ENCODE data around the gene RAB4B.

Gene RAB4B

GRCh38 chr19:40803857-40804782 lies 26.1 kb downstream of the RAB4B start:
- H3K4me3 ChIP-seq (ENCODE audit: low read depth, low read length), result no peak overlapping the region
- in situ Hi-C loops (cut with HindIII; ENCODE audit: low sequenced_read_pairs), result no loop called here

GRCh38 chr19:40804783-40805242 lies 26.8 kb downstream of the RAB4B start:
- DNase-seq (ENCODE audit: low read depth, low spot score), result no peak
- in situ Hi-C loops (cut with HindIII; ENCODE audit: low sequenced_read_pairs), result no loop called here
- H3K4me3 ChIP-seq (ENCODE audit: low read depth, low read length), result no peak overlapping the region
- TF ChIP-seq, protein P1, sequence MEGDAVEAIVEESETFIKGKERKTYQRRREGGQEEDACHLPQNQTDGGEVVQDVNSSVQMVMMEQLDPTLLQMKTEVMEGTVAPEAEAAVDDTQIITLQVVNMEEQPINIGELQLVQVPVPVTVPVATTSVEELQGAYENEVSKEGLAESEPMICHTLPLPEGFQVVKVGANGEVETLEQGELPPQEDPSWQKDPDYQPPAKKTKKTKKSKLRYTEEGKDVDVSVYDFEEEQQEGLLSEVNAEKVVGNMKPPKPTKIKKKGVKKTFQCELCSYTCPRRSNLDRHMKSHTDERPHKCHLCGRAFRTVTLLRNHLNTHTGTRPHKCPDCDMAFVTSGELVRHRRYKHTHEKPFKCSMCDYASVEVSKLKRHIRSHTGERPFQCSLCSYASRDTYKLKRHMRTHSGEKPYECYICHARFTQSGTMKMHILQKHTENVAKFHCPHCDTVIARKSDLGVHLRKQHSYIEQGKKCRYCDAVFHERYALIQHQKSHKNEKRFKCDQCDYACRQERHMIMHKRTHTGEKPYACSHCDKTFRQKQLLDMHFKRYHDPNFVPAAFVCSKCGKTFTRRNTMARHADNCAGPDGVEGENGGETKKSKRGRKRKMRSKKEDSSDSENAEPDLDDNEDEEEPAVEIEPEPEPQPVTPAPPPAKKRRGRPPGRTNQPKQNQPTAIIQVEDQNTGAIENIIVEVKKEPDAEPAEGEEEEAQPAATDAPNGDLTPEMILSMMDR (IDR thresholded peaks at IDR 0.05; ENCODE audit: low read depth, low read length), result peak; percentile 23

More at GRCh38 chr19:40803857-40804782, 26.1 kb downstream of the RAB4B start:
- no peak for DNase-seq (ENCODE audit: low read depth, low spot score)
- TF ChIP-seq, protein P1 (IDR thresholded peaks at IDR 0.05; ENCODE audit: low read depth, low read length), result no peak

DNA sequence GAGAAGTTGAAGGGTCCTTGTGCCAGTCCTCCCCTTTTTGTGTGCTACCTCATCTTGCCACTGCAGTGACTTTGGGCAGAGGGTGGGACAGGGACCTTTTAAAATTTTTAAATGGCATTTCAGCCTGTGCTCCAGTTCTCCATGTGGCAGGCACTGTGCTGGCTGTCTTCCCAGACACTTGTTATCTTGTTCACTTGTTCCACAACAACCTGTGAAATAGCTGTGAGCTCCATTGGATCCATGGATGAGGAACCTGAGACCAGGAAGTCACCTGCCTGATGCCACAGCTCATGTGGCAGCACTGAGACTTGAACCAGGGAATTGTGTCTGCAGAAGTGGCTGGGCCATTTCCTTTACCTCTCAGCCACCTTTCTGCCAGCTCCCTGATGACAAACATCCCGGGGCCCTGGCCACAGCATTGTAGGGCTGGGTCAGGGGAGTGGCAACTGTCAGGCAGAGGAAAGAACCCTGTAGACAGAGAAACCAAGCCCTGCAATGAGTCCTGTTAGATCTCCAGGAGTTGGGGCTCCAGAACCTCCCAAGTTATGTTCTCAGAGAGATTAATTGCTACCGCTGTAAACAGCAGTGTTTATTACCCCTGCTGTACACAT lies 27.3 kb downstream of the RAB4B start:
- TF ChIP-seq, protein P1 (IDR thresholded peaks at IDR 0.05; ENCODE audit: low read depth, low read length), result no peak
- no peak for DNase-seq (ENCODE audit: low read depth, low spot score)

DNA sequence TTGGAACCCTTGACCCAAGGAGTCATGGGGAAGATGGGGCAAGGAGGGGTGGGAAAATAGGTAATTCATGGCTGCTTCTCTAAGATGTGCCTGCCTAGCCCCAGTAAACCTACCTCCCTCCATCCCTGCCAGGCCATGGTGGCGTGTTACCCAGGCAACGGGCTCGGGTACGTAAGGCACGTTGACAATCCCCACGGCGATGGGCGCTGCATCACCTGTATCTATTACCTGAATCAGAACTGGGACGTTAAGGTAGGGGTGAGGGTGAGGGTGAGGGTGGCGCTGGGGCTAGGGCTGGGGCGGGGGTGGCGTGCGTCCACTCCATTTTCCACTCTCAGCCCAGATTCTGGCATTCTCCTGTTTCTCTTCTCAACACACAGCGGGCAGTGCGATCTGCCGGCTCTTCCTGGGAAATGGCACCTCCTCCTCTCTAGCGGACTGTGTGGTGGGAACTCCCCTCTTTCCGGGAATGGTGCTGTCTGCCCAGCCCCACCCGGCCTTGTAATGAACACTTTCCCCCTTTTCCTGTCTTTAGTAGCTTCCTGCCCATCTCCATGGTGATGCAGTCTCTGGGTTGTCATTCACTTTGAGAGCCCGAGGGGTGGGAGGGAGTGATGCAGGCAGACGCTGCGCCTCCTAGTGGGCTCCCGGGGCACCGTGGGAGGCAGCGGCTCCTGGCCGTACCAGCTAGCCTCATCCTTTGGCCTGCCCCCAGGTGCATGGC lies 28.5 kb downstream of the RAB4B start:
- peak overlapping the region; percentile 7 for H3K4me3 ChIP-seq (ENCODE audit: low read depth, low read length)
- in situ Hi-C loops (cut with HindIII; ENCODE audit: low sequenced_read_pairs), result no loop called here
- TF ChIP-seq, protein P1 (IDR thresholded peaks at IDR 0.05; ENCODE audit: low read depth, low read length), result peak; percentile 99
- peak; percentile 96 for DNase-seq (ENCODE audit: low read depth, low spot score)

More for the DNA sequence above, 27.3 kb downstream of the RAB4B start:
- in situ Hi-C loops (cut with HindIII; ENCODE audit: low sequenced_read_pairs), result no loop called here
- no peak overlapping the region for H3K4me3 ChIP-seq (ENCODE audit: low read depth, low read length)

GRCh38 chr19:40807147-40808020 lies 29.3 kb downstream of the RAB4B start:
- TF ChIP-seq, protein P1 (IDR thresholded peaks at IDR 0.05; ENCODE audit: low read depth, low read length), result peak; percentile 44
- H3K4me3 ChIP-seq (ENCODE audit: low read depth, low read length), result no peak overlapping the region
- no peak for DNase-seq (ENCODE audit: low read depth, low spot score)
- in situ Hi-C loops (cut with HindIII; ENCODE audit: low sequenced_read_pairs), result no loop called here

Data from astrocyte of the spinal cord (primary cell).